Keratinocyte (primary cell): ENCODE data around the gene ATP9B.

Experiments
- CTCF ChIP-seq, 3 experiments: IDR thresholded peaks in 1 of 3; conservative IDR thresholded peaks in 1 of 3; optimal IDR thresholded peaks in 1 of 3; 2 replicates in 2 of 3; 3 replicates in 1 of 3; pipeline versions ENCODE3 to v1.5.1; 2011; ENCODE audit warnings: low read length in 3 of 3, mild to moderate bottlenecking in 3 of 3, moderate library complexity in 2 of 3, control low read depth in 1 of 3, inconsistent platforms in 1 of 3; ENCODE audit not compliant: insufficient read depth in 2 of 3; ENCODE audit errors: extremely low read depth in 1 of 3
- EZH2 ChIP-seq: IDR thresholded peaks from one replicate; pipeline ENCODE4 v1.6.1; 2012; ENCODE audit warnings: inconsistent platforms, mild to moderate bottlenecking, low read length, moderate library complexity

GRCh38 chr18:79019881-79020280 lies 49.3 kb upstream of the ATP9B start:
- TF ChIP-seq EZH2 (no peak), CTCF (optimal IDR thresholded peaks at IDR 0.05 in 1 of 3, IDR thresholded peaks at IDR 0.05 in 1 of 3, conservative IDR thresholded peaks at IDR 0.05 in 1 of 3; ENCODE audit: extremely low read depth in 1 of 3, insufficient read depth in 2 of 3, low read length in 3 of 3) (no peak)
